MM.1S (cell line): ENCODE measurements around the gene EGFLAM.

Experiments used
- DNase-seq: peaks from one replicate; pipeline ENCODE4 v3.0.0-alpha.2; 2015
- H2AFZ ChIP-seq: fragments of 300-600 bp; sonication (generic); 2 replicates; pipeline ENCODE4 v1.6.0; 2016; ENCODE audit warnings: antibody characterized with exemption, low read length
- H3F3A ChIP-seq: fragments of 300-600 bp; sonication (generic); 2 replicates; pipeline ENCODE4 v1.6.1; 2016; ENCODE audit warnings: mild to moderate bottlenecking, antibody characterized with exemption, low read length, moderate library complexity, mixed read lengths; ENCODE audit not compliant: insufficient read depth
- H3K27ac ChIP-seq: fragments of 300-600 bp; sonication (generic); 2 replicates; pipeline ENCODE4 v1.5.1; 2016; ENCODE audit warnings: mild to moderate bottlenecking, low read length
- H3K27me3 ChIP-seq: fragments of 300-600 bp; sonication (generic); replicated peaks from 2 replicates; pipeline ENCODE4 v1.6.0; 2016; ENCODE audit warnings: low read length; ENCODE audit not compliant: insufficient read depth
- H3K36me3 ChIP-seq: fragments of 300-600 bp; sonication (generic); replicated peaks from 2 replicates; pipeline ENCODE4 v1.6.1; 2016; ENCODE audit warnings: mild to moderate bottlenecking, low read length, mixed read lengths; ENCODE audit not compliant: insufficient read depth
- H3K4me1 ChIP-seq: fragments of 300-600 bp; sonication (generic); 2 replicates; pipeline ENCODE4 v1.6.1; 2016; ENCODE audit warnings: low read length, mixed read lengths
- H3K4me2 ChIP-seq: fragments of 300-600 bp; sonication (generic); 2 replicates; pipeline ENCODE4 v1.6.0; 2016; ENCODE audit warnings: low read depth, low read length
- H3K4me3 ChIP-seq: fragments of 300-600 bp; sonication (generic); 2 replicates; pipeline ENCODE4 v1.5.1; 2016; ENCODE audit warnings: low read length, mixed read lengths
- H3K79me2 ChIP-seq: fragments of 300-600 bp; sonication (generic); 2 replicates; pipeline ENCODE4 v1.6.1; 2016; ENCODE audit warnings: mixed run types, low read length, mixed read lengths
- H3K9ac ChIP-seq: fragments of 300-600 bp; sonication (generic); 2 replicates; pipeline ENCODE4 v1.6.1; 2016; ENCODE audit warnings: low read length, mixed read lengths
- H3K9me2 ChIP-seq: fragments of 300-600 bp; sonication (generic); replicated peaks from 2 replicates; pipeline ENCODE4 v1.6.1; 2016; ENCODE audit warnings: mild to moderate bottlenecking, low read length, mixed read lengths; ENCODE audit not compliant: insufficient read depth
- H3K9me3 ChIP-seq: fragments of 300-600 bp; sonication (generic); replicated peaks from 2 replicates; pipeline ENCODE4 v1.6.1; 2016; ENCODE audit warnings: mild to moderate bottlenecking, low read length, mixed read lengths; ENCODE audit not compliant: insufficient read depth
- H4K20me1 ChIP-seq: fragments of 300-600 bp; sonication (generic); 2 replicates; pipeline ENCODE4 v1.6.1; 2016; ENCODE audit warnings: mild to moderate bottlenecking, low read length, moderate library complexity, mixed read lengths; ENCODE audit not compliant: insufficient read depth
- CTCF ChIP-seq: fragments of 300-600 bp; sonication (generic); IDR thresholded peaks from 2 replicates; pipeline ENCODE4 v1.5.1; 2016; ENCODE audit warnings: antibody characterized with exemption, low read length, mixed read lengths
- EZH2 ChIP-seq: fragments of 300-600 bp; sonication (generic); optimal IDR thresholded peaks from 2 replicates; pipeline ENCODE3; 2017; ENCODE audit warnings: low read depth, mild to moderate bottlenecking, antibody characterized with exemption, low read length, mixed read lengths
- EZH2phosphoT487 ChIP-seq: fragments of 300-600 bp; sonication (generic); IDR thresholded peaks from 2 replicates; pipeline ENCODE4 v1.6.1; 2018; ENCODE audit warnings: antibody characterized with exemption, low read length

EGFLAM gene

DNA sequence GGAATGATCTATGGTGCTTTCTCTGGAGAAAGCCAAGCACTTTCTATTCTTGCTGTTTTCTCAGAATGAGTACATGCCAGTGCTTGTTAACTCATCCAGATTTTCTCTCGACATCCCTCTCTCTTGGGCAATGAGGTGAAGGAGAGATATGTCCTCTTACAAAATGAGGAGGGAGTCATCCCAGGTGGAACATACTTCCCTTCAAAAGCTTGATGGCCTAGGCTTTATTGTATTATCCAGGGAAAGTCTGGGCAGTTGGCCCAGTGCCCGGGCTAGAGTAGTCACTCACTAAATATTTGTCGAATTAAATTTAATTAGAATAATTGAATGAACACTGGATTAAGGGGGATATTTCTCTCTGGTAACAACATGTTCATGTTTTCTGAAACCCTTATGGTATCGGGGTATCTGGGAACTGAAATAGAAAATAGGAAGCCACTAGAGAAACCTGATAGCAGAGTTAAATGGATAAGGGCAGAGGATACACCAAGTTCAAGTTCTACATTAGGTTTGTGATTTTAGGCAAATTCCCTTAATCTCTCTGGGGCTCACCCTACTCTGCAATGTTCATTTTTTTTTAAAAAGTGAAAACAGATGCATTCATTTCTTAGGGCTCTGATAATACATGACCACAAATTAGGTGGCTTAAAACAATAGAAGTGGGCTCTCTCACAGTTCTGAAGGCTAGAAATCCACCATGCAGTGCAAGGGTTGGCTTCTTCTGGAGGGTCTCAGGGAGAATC is 198.5 kb downstream of the EGFLAM start:
- no peaks in the 10 kb centered on the region for H3K9me3 ChIP-seq
- no peaks in the 10 kb centered on the region for H4K20me1 ChIP-seq
- TF ChIP-seq EZH2 (no peak), CTCF (no peak), EZH2phosphoT487 (no peak)
- no peak overlapping the region for H3K4me3 ChIP-seq
- H3K9me2 ChIP-seq: no peaks in the 10 kb centered on the region
- H3K4me2 ChIP-seq: no peak overlapping the region
- DNase-seq: no peak
- H3K4me1 ChIP-seq: peaks cover 41% of the 10 kb centered on the region
- H3K27ac ChIP-seq: no peak overlapping the region
- peaks cover 9% of the 10 kb centered on the region; the same call in 1 of the 2 replicates for H3F3A ChIP-seq
- no peak overlapping the region for H3K9ac ChIP-seq
- peaks cover 49% of the 10 kb centered on the region for H3K27me3 ChIP-seq
- H3K79me2 ChIP-seq: no peaks in the 10 kb centered on the region
- no peaks in the 10 kb centered on the region for H3K36me3 ChIP-seq
- H2AFZ ChIP-seq: no peak overlapping the region

- H3K4me2 ChIP-seq: no peak overlapping the region
- no peak overlapping the region for H3K27ac ChIP-seq
- H4K20me1 ChIP-seq: no peaks in the 10 kb centered on the region
- peaks cover 39% of the 10 kb centered on the region for H3K27me3 ChIP-seq
- no peak overlapping the region for H2AFZ ChIP-seq
- no peaks in the 10 kb centered on the region for H3K9me3 ChIP-seq
- peaks cover 2% of the 10 kb centered on the region; the same call in 1 of the 2 replicates for H3F3A ChIP-seq
- TF ChIP-seq CTCF (no peak), EZH2phosphoT487 (no peak), EZH2 (no peak)
- H3K9ac ChIP-seq: no peak overlapping the region
- DNase-seq: no peak
- no peaks in the 10 kb centered on the region for H3K9me2 ChIP-seq
- no peak overlapping the region for H3K4me3 ChIP-seq
- peaks cover 38% of the 10 kb centered on the region for H3K4me1 ChIP-seq
- H3K36me3 ChIP-seq: no peaks in the 10 kb centered on the region
- no peaks in the 10 kb centered on the region for H3K79me2 ChIP-seq
Observed at GRCh38 chr5:38458174-38458573, 199.8 kb downstream of the EGFLAM start.

- Histone ChIP-seq H3K9me2 (no peaks in the 10 kb centered on the region), H4K20me1 (no peaks in the 10 kb centered on the region), H3K4me3 (no peak overlapping the region), H3K36me3 (no peaks in the 10 kb centered on the region), H3K9me3 (no peaks in the 10 kb centered on the region), H3K27me3 (peaks cover 4% of the 10 kb centered on the region; the same call in 1 of the 2 replicates), H3F3A (peaks cover 3% of the 10 kb centered on the region; the same call in 1 of the 2 replicates), H3K79me2 (no peaks in the 10 kb centered on the region), H3K27ac (no peak overlapping the region), H3K9ac (no peak overlapping the region), H2AFZ (no peak overlapping the region), H3K4me2 (peak overlapping the region; percentile 66), H3K4me1 (peaks cover 30% of the 10 kb centered on the region)
- no peak for TF ChIP-seq EZH2phosphoT487
- no peak for TF ChIP-seq CTCF
- no peak for TF ChIP-seq EZH2
- DNase-seq: no peak
Observed at GRCh38 chr5:38462976-38463633, 204.7 kb downstream of the EGFLAM start.
